ENCODE data around the gene CEP170B. TPM values are rescaled to one million over a fixed set of nuclear protein-coding genes. Genes with fewer than 3 reads are reported as not detected.

CEP170B gene
- total and polyA plus RNA-seq, 2 donors (not counting 1 experiment from before 2014, with no cell fraction given) = 0.16 to 0.59 TPM

GRCh38 chr14:104826189-104826860 lies 38.7 kb upstream of the CEP170B start:
- no peak overlapping the region for H3K27ac ChIP-seq (ENCODE audit: low read length in 2 of 2)
- H3K4me3 Mint-ChIP-seq = peak overlapping the region; percentile 85
- TF ChIP-seq EZH2 (IDR thresholded peaks at IDR 0.05; ENCODE audit: borderline replicate concordance, insufficient read depth, low read depth, low read length, poor library complexity, severe bottlenecking) (no peak), CTCF (IDR thresholded peaks at IDR 0.05) (peak; percentile 78)
- peaks cover 10% of the 10 kb centered on the region for H3K27me3 Mint-ChIP-seq
- H3K9me3 ChIP-seq (ENCODE audit: control extremely low read depth in 1 of 3, control insufficient read depth in 2 of 3, insufficient read depth in 1 of 3, low read length in 2 of 3) = peaks cover 0 to 13% (median 0%) of the 10 kb centered on the region in 3 donors
- ChIA-PET POLR2A (interaction anchor here (0.6 to 1.2 kb wide), 4 partner anchors 21 to 100 kb away, joined by 3 to 4 read pairs (median 4); partner anchors contain the start of gene ZBTB42), CTCF (interaction anchor here (0.8 to 4.1 kb wide), 12 partner anchors 22 to 219 kb away, joined by 3 to 89 read pairs (median 4); partner anchors contain the start of genes ADSS1, SIVA1 and ZBTB42)
- H3K27me3 ChIP-seq (replicated peaks in 1 of 4; ENCODE audit: control extremely low read depth in 1 of 4, control insufficient read depth in 3 of 4, insufficient read depth in 4 of 4, low read length in 3 of 4) = peaks cover 0 to 21% (median 10%) of the 10 kb centered on the region in 4 experiments
- peak; percentile 88 for ATAC-seq (ENCODE audit: low read depth)
- H3K9ac ChIP-seq (ENCODE audit: low read length) = peak overlapping the region; percentile 83
- H3K79me2 ChIP-seq (ENCODE audit: control insufficient read depth, insufficient read depth, low read length) = no peaks in the 10 kb centered on the region
- no peaks in the 10 kb centered on the region for H3K36me3 ChIP-seq (replicated peaks in 1 of 2; ENCODE audit: control extremely low read depth in 1 of 2, control insufficient read depth in 1 of 2, extremely low read depth in 1 of 2, insufficient read depth in 2 of 2, low read length in 1 of 2)
- peaks cover 6% of the 10 kb centered on the region for H3K9me3 Mint-ChIP-seq (ENCODE audit: insufficient read depth)
- H3K4me3 ChIP-seq (ENCODE audit: control extremely low read depth in 1 of 5, extremely low read depth in 1 of 5, insufficient read depth in 1 of 5, low read depth in 2 of 5, low read length in 4 of 5) = peak overlapping the region; percentile 39 to 78 (median 64)
- H4K20me1 ChIP-seq (ENCODE audit: control insufficient read depth, insufficient read depth, low read length, poor library complexity, severe bottlenecking) = no peaks in the 10 kb centered on the region
- peak; percentile 91 for DNase-seq
- intact Hi-C loops (cut with micrococcal nuclease) = loop anchor here (1.0 to 5.0 kb wide), 3 partner anchors 32 to 356 kb away; partner anchors contain the start of genes AKT1 and NUDT14
- peak overlapping the region; percentile 46 for H3K27ac Mint-ChIP-seq
- H3K4me1 ChIP-seq (ENCODE audit: control insufficient read depth in 2 of 2, insufficient read depth in 2 of 2, low read length in 2 of 2) = peaks cover 19 to 21% of the 10 kb centered on the region in 2 donors
- WGBS (ENCODE audit: insufficient coverage) = 1% methylated on average over 47 of the region's 54 CpGs
- H3K4me1 Mint-ChIP-seq = peaks cover 29% of the 10 kb centered on the region
- H2AFZ ChIP-seq (ENCODE audit: insufficient read depth, low read depth, low read length, poor library complexity, severe bottlenecking) = peak overlapping the region; percentile 87
- H3K4me2 ChIP-seq (replicated peaks; ENCODE audit: low read depth, low read length, poor library complexity, severe bottlenecking) = peak overlapping the region; percentile 99

- H3K9me3 Mint-ChIP-seq (ENCODE audit: insufficient read depth) = peaks cover 6% of the 10 kb centered on the region
- TF ChIP-seq EZH2 (IDR thresholded peaks at IDR 0.05; ENCODE audit: borderline replicate concordance, insufficient read depth, low read depth, low read length, poor library complexity, severe bottlenecking) = no peak
- no peak for TF ChIP-seq CTCF (IDR thresholded peaks at IDR 0.05)
- ChIA-PET CTCF (interaction anchor here (1.0 to 4.1 kb wide), 9 partner anchors 18 to 219 kb away, joined by 3 to 89 read pairs (median 4); partner anchors contain the start of genes SIVA1 and ZBTB42), POLR2A (interaction anchor here (0.6 kb wide), 2 partner anchors 22 to 99 kb away, joined by 3 to 4 read pairs; no protein-coding TSS in a partner anchor)
- peak overlapping the region; percentile 84 for H2AFZ ChIP-seq (ENCODE audit: insufficient read depth, low read depth, low read length, poor library complexity, severe bottlenecking)
- DNase-seq = no peak
- H3K27me3 ChIP-seq (replicated peaks in 1 of 4; ENCODE audit: control extremely low read depth in 1 of 4, control insufficient read depth in 3 of 4, insufficient read depth in 4 of 4, low read length in 3 of 4) = peaks cover 0 to 21% (median 10%) of the 10 kb centered on the region in 4 experiments
- H3K79me2 ChIP-seq (ENCODE audit: control insufficient read depth, insufficient read depth, low read length) = no peaks in the 10 kb centered on the region
- peak overlapping the region in 4 of 5 experiments; percentile 26 to 50 (median 48) for H3K4me3 ChIP-seq (ENCODE audit: control extremely low read depth in 1 of 5, extremely low read depth in 1 of 5, insufficient read depth in 1 of 5, low read depth in 2 of 5, low read length in 4 of 5)
- no peak overlapping the region for H3K27ac ChIP-seq (ENCODE audit: low read length in 2 of 2)
- no peak overlapping the region for H3K27ac Mint-ChIP-seq
- H3K4me1 Mint-ChIP-seq = peaks cover 29% of the 10 kb centered on the region
- ATAC-seq (ENCODE audit: low read depth) = no peak
- no peaks in the 10 kb centered on the region for H3K36me3 ChIP-seq (replicated peaks in 1 of 2; ENCODE audit: control extremely low read depth in 1 of 2, control insufficient read depth in 1 of 2, extremely low read depth in 1 of 2, insufficient read depth in 2 of 2, low read length in 1 of 2)
- WGBS (ENCODE audit: insufficient coverage) = 12% methylated on average over 23 of the region's 27 CpGs
- intact Hi-C loops (cut with micrococcal nuclease) = loop anchor here (1.0 to 5.0 kb wide), 4 partner anchors 32 to 355 kb away; partner anchors contain the start of genes AKT1 and NUDT14
- peaks cover 10% of the 10 kb centered on the region for H3K27me3 Mint-ChIP-seq
- peaks cover 0 to 13% (median 0%) of the 10 kb centered on the region in 3 donors for H3K9me3 ChIP-seq (ENCODE audit: control extremely low read depth in 1 of 3, control insufficient read depth in 2 of 3, insufficient read depth in 1 of 3, low read length in 2 of 3)
- peak overlapping the region; percentile 50 for H3K9ac ChIP-seq (ENCODE audit: low read length)
- peaks cover 19 to 21% of the 10 kb centered on the region in 2 donors for H3K4me1 ChIP-seq (ENCODE audit: control insufficient read depth in 2 of 2, insufficient read depth in 2 of 2, low read length in 2 of 2)
- H3K4me2 ChIP-seq (replicated peaks; ENCODE audit: low read depth, low read length, poor library complexity, severe bottlenecking) = peak overlapping the region; percentile 99
- peak overlapping the region; percentile 85 for H3K4me3 Mint-ChIP-seq
- no peaks in the 10 kb centered on the region for H4K20me1 ChIP-seq (ENCODE audit: control insufficient read depth, insufficient read depth, low read length, poor library complexity, severe bottlenecking)
Measured at GRCh38 chr14:104826861-104827176, 38.2 kb upstream of the CEP170B start.
